ENCODE data around the gene CWF19L2. TPM values are rescaled to one million over a fixed set of nuclear protein-coding genes. Genes with fewer than 3 reads are reported as not detected.

Gene CWF19L2
- total and polyA plus RNA-seq, 2 of the 8 experiments (the other 6 are each of a cell fraction or from before 2014, with no cell fraction given), result 2.2 to 16.6 TPM

DNA sequence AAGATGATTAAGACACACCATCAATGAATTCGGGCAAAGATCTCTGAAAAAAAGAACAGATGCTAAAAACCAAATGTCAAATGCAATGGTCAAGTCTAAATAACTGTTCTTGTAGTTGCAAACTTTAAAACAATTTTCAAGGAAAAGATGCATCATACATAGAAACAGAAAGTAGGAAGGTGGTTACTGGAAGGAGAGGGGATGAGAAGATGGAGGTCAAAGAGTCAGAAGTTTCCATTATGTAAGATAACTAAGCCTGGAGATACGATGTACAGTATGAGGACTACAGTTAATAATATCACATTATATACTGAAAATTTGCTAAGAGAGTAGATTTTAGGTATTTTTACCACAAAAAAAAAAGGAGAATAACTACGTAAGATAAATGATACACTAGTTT, 27.1 kb downstream of the CWF19L2 start:
- Histone ChIP-seq H2BK20ac (ENCODE audit: low read length) (no peak overlapping the region), H3K23ac (ENCODE audit: insufficient read length) (no peak overlapping the region), H2BK5ac (ENCODE audit: low read depth, low read length) (no peak overlapping the region), H4K8ac (ENCODE audit: extremely low read depth, insufficient read depth, low read length) (no peak overlapping the region), H3K4me2 (ENCODE audit: insufficient read depth in 1 of 2, low read depth in 2 of 2, low read length in 2 of 2) (no peak overlapping the region), H4K91ac (replicated peaks; ENCODE audit: insufficient read length, low read length) (no peak overlapping the region), H3K18ac (ENCODE audit: extremely low read depth, low read length) (no peak overlapping the region), H3K79me2 (ENCODE audit: control insufficient read depth in 1 of 2, insufficient read depth in 2 of 2, low read length in 2 of 2) (no peaks in the 10 kb centered on the region), H2AK5ac (ENCODE audit: low read depth, low read length) (no peak overlapping the region), H3K27ac (ENCODE audit: low read depth, low read length) (no peak overlapping the region), H3K4me3 (ENCODE audit: extremely low read depth in 1 of 4, insufficient read depth in 2 of 4, low read depth in 3 of 4, low read length in 4 of 4) (no peak overlapping the region), H3K4me1 (replicated peaks in 1 of 4; ENCODE audit: control insufficient read depth in 3 of 4, insufficient read depth in 4 of 4, low read length in 3 of 4) (no peaks in the 10 kb centered on the region), H3K14ac (ENCODE audit: insufficient read length) (no peak overlapping the region), H2BK120ac (replicated peaks; ENCODE audit: low read depth, low read length) (no peak overlapping the region), H4K20me1 (replicated peaks in 1 of 2; ENCODE audit: control insufficient read depth in 1 of 2, insufficient read depth in 2 of 2, low read length in 2 of 2) (peaks cover 0 to 2% of the 10 kb centered on the region in 2 experiments), H3K4ac (replicated peaks; ENCODE audit: insufficient read length, low read depth, low read length) (no peak overlapping the region), H3K36me3 (ENCODE audit: control insufficient read depth in 2 of 4, insufficient read depth in 4 of 4, low read length in 3 of 4) (peaks cover 0 to 7% (median 3%) of the 10 kb centered on the region in 4 experiments; a peak in 3 of 8 replicates), H3K23me2 (ENCODE audit: low read depth, low read length) (no peaks in the 10 kb centered on the region), H3K56ac (replicated peaks; ENCODE audit: insufficient read length, low read depth, low read length) (no peak overlapping the region), H2BK15ac (ENCODE audit: low read length) (no peak overlapping the region), H2AFZ (ENCODE audit: low read length) (no peak overlapping the region), H4K5ac (ENCODE audit: insufficient read length, low read depth, low read length) (no peak overlapping the region), H3K27me3 (replicated peaks in 1 of 4; ENCODE audit: control insufficient read depth in 3 of 4, extremely low read depth in 1 of 4, insufficient read depth in 3 of 4, low read length in 3 of 4) (no peaks in the 10 kb centered on the region), H2BK12ac (ENCODE audit: low read depth, low read length) (no peak overlapping the region), H3K79me1 (ENCODE audit: low read depth, low read length) (no peaks in the 10 kb centered on the region), H3K9ac (replicated peaks in 1 of 4; ENCODE audit: extremely low read depth in 1 of 4, low read depth in 3 of 4, low read length in 3 of 4) (no peak overlapping the region), H3K9me3 (ENCODE audit: insufficient read depth in 2 of 2, low read depth in 1 of 2, low read length in 1 of 2) (no peaks in the 10 kb centered on the region)
- ChIA-PET POLR2A (ENCODE audit: partially characterized antibody) (no interaction called here), CTCF (ENCODE audit: partially characterized antibody) (interaction anchor here (0.6 kb wide), 1 partner anchor 227 kb away, joined by 3 read pairs; no protein-coding TSS in a partner anchor)
- DNase-seq (ENCODE audit: low read depth in 1 of 2, low spot score in 2 of 2) (no peak), FAIRE-seq (peak; percentile 39)
- 88% methylated on average over 3 of the region's 3 CpGs; no CpG with 5 or more reads in 1 of the 2 experiments for WGBS, 2 experiments (ENCODE audit: extremely low coverage in 1 of 2, insufficient coverage in 1 of 2, insufficient read length in 1 of 2, insufficient replicate concordance in 2 of 2, low coverage in 1 of 2, low lambda C conversion rate in 2 of 2, missing lambda C conversion rate in 1 of 2)
- TF ChIP-seq BACH1 (IDR thresholded peaks at IDR 0.05; ENCODE audit: low read length), result no peak
- TF ChIP-seq, protein P1, sequence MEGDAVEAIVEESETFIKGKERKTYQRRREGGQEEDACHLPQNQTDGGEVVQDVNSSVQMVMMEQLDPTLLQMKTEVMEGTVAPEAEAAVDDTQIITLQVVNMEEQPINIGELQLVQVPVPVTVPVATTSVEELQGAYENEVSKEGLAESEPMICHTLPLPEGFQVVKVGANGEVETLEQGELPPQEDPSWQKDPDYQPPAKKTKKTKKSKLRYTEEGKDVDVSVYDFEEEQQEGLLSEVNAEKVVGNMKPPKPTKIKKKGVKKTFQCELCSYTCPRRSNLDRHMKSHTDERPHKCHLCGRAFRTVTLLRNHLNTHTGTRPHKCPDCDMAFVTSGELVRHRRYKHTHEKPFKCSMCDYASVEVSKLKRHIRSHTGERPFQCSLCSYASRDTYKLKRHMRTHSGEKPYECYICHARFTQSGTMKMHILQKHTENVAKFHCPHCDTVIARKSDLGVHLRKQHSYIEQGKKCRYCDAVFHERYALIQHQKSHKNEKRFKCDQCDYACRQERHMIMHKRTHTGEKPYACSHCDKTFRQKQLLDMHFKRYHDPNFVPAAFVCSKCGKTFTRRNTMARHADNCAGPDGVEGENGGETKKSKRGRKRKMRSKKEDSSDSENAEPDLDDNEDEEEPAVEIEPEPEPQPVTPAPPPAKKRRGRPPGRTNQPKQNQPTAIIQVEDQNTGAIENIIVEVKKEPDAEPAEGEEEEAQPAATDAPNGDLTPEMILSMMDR (IDR thresholded peaks at IDR 0.05; ENCODE audit: control extremely low read depth in 1 of 3, insufficient read depth in 1 of 3, low read depth in 1 of 3, low read length in 3 of 3), result no peak
